Hepatocyte (in vitro differentiated cells): ENCODE measurements around the gene WASL. TPM values are rescaled to one million over a fixed set of nuclear protein-coding genes. Genes with fewer than 3 reads are reported as not detected.

ENCODE experiments used
- DNase-seq: peaks from one replicate; pipeline ENCODE4 v3.0.0-alpha.2; 2016; ENCODE audit warnings: low spot score
- H2AFZ ChIP-seq: fragments of 200-600 bp; sonication (generic); 2 replicates; pipeline ENCODE4 v1.6.0; 2016; ENCODE audit warnings: antibody characterized with exemption, mild to moderate bottlenecking
- H3K27ac ChIP-seq: fragments of 200-600 bp; sonication (generic); 2 replicates; pipeline ENCODE4 v1.5.1; 2016; ENCODE audit warnings: mild to moderate bottlenecking
- H3K27me3 ChIP-seq: fragments of 200-600 bp; sonication (generic); 2 replicates; pipeline ENCODE4 v1.6.1; 2016
- H3K36me3 ChIP-seq: fragments of 200-600 bp; sonication (generic); replicated peaks from 2 replicates; pipeline ENCODE4 v1.5.1; 2016; ENCODE audit warnings: low read depth; ENCODE audit not compliant: insufficient read depth
- H3K4me1 ChIP-seq: fragments of 200-600 bp; sonication (generic); 2 replicates; pipeline ENCODE4 v1.5.1; 2016; ENCODE audit warnings: mild to moderate bottlenecking, moderate library complexity; ENCODE audit not compliant: insufficient read depth
- H3K4me2 ChIP-seq: fragments of 200-600 bp; sonication (generic); 2 replicates; pipeline ENCODE4 v1.6.0; 2016
- H3K4me3 ChIP-seq: fragments of 200-600 bp; sonication (generic); 2 replicates; pipeline ENCODE4 v1.5.1; 2016; ENCODE audit warnings: mild to moderate bottlenecking
- H3K79me2 ChIP-seq: fragments of 200-600 bp; sonication (generic); 2 replicates; pipeline ENCODE4 v1.6.0; 2017; ENCODE audit warnings: mild to moderate bottlenecking
- H3K9me2 ChIP-seq: fragments of 200-600 bp; sonication (generic); replicated peaks from 2 replicates; pipeline ENCODE4 v1.6.0; 2017; ENCODE audit warnings: mild to moderate bottlenecking; ENCODE audit not compliant: insufficient read depth
- H3K9me3 ChIP-seq: fragments of 200-600 bp; sonication (generic); 2 replicates; pipeline ENCODE4 v1.5.1; 2016; ENCODE audit warnings: low read depth, mild to moderate bottlenecking
- H4K20me1 ChIP-seq: fragments of 200-600 bp; sonication (generic); 2 replicates; pipeline ENCODE4 v1.6.0; 2016; ENCODE audit warnings: mild to moderate bottlenecking; ENCODE audit not compliant: insufficient read depth, poor library complexity, severe bottlenecking
- CTCF ChIP-seq: fragments of 200-600 bp; sonication (generic); IDR thresholded peaks from 2 replicates; pipeline ENCODE4 v1.5.1; 2016; ENCODE audit warnings: antibody characterized with exemption, mild to moderate bottlenecking; ENCODE audit not compliant: poor library complexity
- EZH2 ChIP-seq: fragments of 200-600 bp; sonication (generic); IDR thresholded peaks from 2 replicates; pipeline ENCODE4 v1.6.1; 2016; ENCODE audit warnings: antibody characterized with exemption, mild to moderate bottlenecking, borderline replicate concordance
- EZH2phosphoT487 ChIP-seq: fragments of 200-600 bp; sonication (generic); IDR thresholded peaks from one replicate; pipeline ENCODE4 v1.6.1; 2018; ENCODE audit warnings: antibody characterized with exemption, mild to moderate bottlenecking, low read depth, moderate library complexity; ENCODE audit not compliant: unreplicated experiment, severe bottlenecking
- WGBS: methylation state at CpG from one replicate; pipeline ENCODE4 v1.1.6; 2016; ENCODE audit warnings: low lambda C conversion rate; ENCODE audit errors: missing lambda C conversion rate; 5-methylcytosine and 5-hydroxymethylcytosine counted together
- polyA plus RNA-seq: library from polyadenylated mRNA; unstranded; fragments of >200 nt; fragmentation: Nextera tagmentation; extraction: Ambion mirVana; gene quantifications from 2 replicates; pipeline ENCODE4 v1.2.1, GENCODE V29; 2016
- total RNA-seq: library from RNA; depleted of rRNA; stranded (reverse); fragments of >200 nt; gene quantifications from 2 replicates; pipeline ENCODE4 v1.2.3, GENCODE V29; 2014

The WASL gene
- total and polyA plus RNA-seq, 2 experiments from 2014 or later: 36.8 to 48.9 TPM

GRCh38 chr7:123716877-123717276 lies 31.9 kb downstream of the WASL start:
- no peak for DNase-seq
- H3K79me2 ChIP-seq: peaks cover 98% of the 10 kb centered on the region

GRCh38 chr7:123715799-123716198 lies 33.0 kb downstream of the WASL start:
- no peak for DNase-seq
- 92% methylated on average over 1 of the region's 1 CpG for WGBS
- Histone ChIP-seq H4K20me1 (peaks cover 61% of the 10 kb centered on the region), H2AFZ (no peak overlapping the region), H3K27ac (no peak overlapping the region), H3K9me2 (no peaks in the 10 kb centered on the region), H3K4me2 (no peak overlapping the region), H3K79me2 (peaks cover 98% of the 10 kb centered on the region), H3K27me3 (no peaks in the 10 kb centered on the region), H3K4me3 (no peak overlapping the region), H3K36me3 (no peaks in the 10 kb centered on the region), H3K4me1 (peaks cover 6% of the 10 kb centered on the region), H3K9me3 (no peaks in the 10 kb centered on the region)
- TF ChIP-seq EZH2phosphoT487 (no peak), EZH2 (no peak), CTCF (no peak)

More at GRCh38 chr7:123716877-123717276, 31.9 kb downstream of the WASL start:
- no peak overlapping the region for H2AFZ ChIP-seq
- H3K27ac ChIP-seq: no peak overlapping the region
- peaks cover 62% of the 10 kb centered on the region for H4K20me1 ChIP-seq
- H3K36me3 ChIP-seq: no peaks in the 10 kb centered on the region
- H3K9me2 ChIP-seq: no peaks in the 10 kb centered on the region
- H3K4me1 ChIP-seq: no peaks in the 10 kb centered on the region
- no peaks in the 10 kb centered on the region for H3K9me3 ChIP-seq
- H3K27me3 ChIP-seq: no peaks in the 10 kb centered on the region
- H3K4me2 ChIP-seq: no peak overlapping the region
- 94% methylated on average over 1 of the region's 1 CpG for WGBS
- TF ChIP-seq CTCF (no peak), EZH2 (no peak), EZH2phosphoT487 (no peak)
- no peak overlapping the region for H3K4me3 ChIP-seq

GRCh38 chr7:123715198-123715597 lies 33.6 kb downstream of the WASL start:
- peaks cover 98% of the 10 kb centered on the region for H3K79me2 ChIP-seq
- H3K4me3 ChIP-seq: no peak overlapping the region
- H4K20me1 ChIP-seq: peaks cover 56% of the 10 kb centered on the region
- H3K27me3 ChIP-seq: no peaks in the 10 kb centered on the region
- no peak for DNase-seq
- peak overlapping the region; percentile 7 for H3K27ac ChIP-seq
- WGBS: 92% methylated on average over 2 of the region's 2 CpGs
- TF ChIP-seq EZH2phosphoT487 (no peak), CTCF (no peak), EZH2 (no peak)
- no peak overlapping the region for H2AFZ ChIP-seq
- H3K4me1 ChIP-seq: peaks cover 6% of the 10 kb centered on the region
- no peaks in the 10 kb centered on the region for H3K9me2 ChIP-seq
- H3K9me3 ChIP-seq: no peaks in the 10 kb centered on the region
- no peaks in the 10 kb centered on the region for H3K36me3 ChIP-seq
- no peak overlapping the region for H3K4me2 ChIP-seq
